ENCODE results near the gene PHACTR2.

Gene PHACTR2

DNA sequence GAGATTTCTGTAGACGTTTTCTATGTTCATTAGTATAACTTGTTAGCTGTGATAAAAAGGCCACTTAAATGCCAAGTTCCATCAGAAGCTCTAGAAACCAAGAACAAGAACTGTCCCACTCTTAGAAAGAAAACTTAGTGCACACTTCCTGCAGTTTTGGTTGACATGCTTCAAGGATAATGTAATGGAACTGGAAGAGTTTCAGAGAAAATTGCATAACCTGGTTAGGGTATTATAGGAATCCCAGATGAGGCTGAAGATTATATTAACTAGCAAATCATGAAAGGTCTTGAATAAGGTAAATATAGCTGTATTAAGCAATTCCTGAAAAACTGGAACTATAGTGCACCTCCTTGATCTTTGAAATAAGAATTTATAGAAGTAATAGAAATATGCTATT is 1.8 kb upstream of the PHACTR2 start:
- no peak overlapping the region for H3K4me3 ChIP-seq (ENCODE audit: low read depth, low read length)
- in situ Hi-C loops (cut with HindIII; ENCODE audit: low sequenced_read_pairs), result no loop called here
- TF ChIP-seq, protein P1, sequence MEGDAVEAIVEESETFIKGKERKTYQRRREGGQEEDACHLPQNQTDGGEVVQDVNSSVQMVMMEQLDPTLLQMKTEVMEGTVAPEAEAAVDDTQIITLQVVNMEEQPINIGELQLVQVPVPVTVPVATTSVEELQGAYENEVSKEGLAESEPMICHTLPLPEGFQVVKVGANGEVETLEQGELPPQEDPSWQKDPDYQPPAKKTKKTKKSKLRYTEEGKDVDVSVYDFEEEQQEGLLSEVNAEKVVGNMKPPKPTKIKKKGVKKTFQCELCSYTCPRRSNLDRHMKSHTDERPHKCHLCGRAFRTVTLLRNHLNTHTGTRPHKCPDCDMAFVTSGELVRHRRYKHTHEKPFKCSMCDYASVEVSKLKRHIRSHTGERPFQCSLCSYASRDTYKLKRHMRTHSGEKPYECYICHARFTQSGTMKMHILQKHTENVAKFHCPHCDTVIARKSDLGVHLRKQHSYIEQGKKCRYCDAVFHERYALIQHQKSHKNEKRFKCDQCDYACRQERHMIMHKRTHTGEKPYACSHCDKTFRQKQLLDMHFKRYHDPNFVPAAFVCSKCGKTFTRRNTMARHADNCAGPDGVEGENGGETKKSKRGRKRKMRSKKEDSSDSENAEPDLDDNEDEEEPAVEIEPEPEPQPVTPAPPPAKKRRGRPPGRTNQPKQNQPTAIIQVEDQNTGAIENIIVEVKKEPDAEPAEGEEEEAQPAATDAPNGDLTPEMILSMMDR (IDR thresholded peaks at IDR 0.05; ENCODE audit: low read depth, low read length), result no peak
- peak; percentile 38 for DNase-seq (ENCODE audit: low read depth, low spot score)

DNA sequence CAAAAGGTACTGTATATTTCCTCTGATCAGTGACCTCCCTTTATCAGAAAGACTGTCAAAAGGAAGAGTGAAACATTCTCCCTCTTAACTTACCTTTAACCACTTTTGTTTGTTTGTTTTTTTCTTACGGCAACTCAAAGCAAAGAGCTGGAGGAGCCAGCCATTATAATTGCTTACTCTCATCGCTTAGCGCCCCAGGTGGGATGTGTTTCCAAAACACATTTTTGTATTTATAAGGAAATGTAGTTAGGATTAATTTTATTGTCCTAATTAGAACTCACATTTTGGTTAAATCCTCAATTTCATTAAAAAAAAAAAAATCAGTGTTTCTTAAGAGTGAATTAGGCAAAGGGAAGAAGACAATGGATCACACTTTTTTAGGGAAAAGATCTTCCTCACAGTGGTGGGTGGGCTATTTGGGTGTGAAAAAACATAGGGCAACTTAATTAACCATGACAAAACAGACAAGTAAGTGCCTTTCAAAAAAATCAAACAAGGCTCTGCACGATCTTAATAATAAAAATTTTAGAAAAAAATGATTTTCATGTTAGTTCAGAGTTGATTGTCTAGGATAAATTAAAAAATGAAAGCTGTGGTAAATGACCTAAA is 1.2 kb upstream of the PHACTR2 start:
- in situ Hi-C loops (cut with HindIII; ENCODE audit: low sequenced_read_pairs), result no loop called here
- DNase-seq (ENCODE audit: low read depth, low spot score), result no peak
- TF ChIP-seq, protein P1 (IDR thresholded peaks at IDR 0.05; ENCODE audit: low read depth, low read length), result no peak
- no peak overlapping the region for H3K4me3 ChIP-seq (ENCODE audit: low read depth, low read length)

DNA sequence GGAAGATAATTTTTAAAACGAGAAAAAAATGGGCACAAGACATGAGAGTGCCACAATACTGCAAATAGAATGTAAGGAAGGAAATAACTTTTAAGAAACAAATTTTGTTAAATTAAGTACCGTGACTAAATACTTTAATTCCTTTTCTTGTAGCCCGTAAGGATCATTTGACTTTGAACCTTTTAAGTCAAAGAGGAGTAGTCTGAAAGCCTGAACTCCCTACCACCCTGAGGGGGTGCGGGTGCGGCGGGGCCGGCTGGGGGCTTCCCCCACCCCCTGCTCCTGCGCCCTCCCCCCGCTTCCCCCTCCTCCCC is 231 bp upstream of the PHACTR2 start:
- in situ Hi-C loops (cut with HindIII; ENCODE audit: low sequenced_read_pairs), result no loop called here
- DNase-seq (ENCODE audit: low read depth, low spot score), result peak; percentile 29
- TF ChIP-seq, protein P1 (IDR thresholded peaks at IDR 0.05; ENCODE audit: low read depth, low read length), result no peak
- H3K4me3 ChIP-seq (ENCODE audit: low read depth, low read length), result peak overlapping the region; percentile 77

DNA sequence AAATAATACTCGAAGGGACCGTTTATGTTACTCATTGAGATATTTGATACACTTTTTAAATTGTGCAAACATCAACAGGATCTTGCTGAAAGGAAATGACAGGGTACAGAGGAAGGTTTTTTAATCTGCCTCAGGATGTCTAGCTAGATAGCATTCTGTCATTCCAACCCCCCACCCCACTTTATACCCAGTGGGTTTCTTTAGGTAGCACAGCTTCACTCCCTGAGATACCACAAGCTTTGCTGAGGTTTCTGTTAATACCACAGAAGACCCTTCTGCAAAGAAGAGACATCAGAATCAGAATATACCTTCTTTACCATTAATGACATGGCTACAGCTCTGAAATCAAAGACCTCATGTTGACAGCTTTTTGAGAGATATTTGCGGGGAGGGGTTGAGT is 1.3 kb downstream of the PHACTR2 start:
- no peak for DNase-seq (ENCODE audit: low read depth, low spot score)
- TF ChIP-seq, protein P1 (IDR thresholded peaks at IDR 0.05; ENCODE audit: low read depth, low read length), result no peak
- in situ Hi-C loops (cut with HindIII; ENCODE audit: low sequenced_read_pairs), result no loop called here
- peak overlapping the region; percentile 77 for H3K4me3 ChIP-seq (ENCODE audit: low read depth, low read length)

DNA sequence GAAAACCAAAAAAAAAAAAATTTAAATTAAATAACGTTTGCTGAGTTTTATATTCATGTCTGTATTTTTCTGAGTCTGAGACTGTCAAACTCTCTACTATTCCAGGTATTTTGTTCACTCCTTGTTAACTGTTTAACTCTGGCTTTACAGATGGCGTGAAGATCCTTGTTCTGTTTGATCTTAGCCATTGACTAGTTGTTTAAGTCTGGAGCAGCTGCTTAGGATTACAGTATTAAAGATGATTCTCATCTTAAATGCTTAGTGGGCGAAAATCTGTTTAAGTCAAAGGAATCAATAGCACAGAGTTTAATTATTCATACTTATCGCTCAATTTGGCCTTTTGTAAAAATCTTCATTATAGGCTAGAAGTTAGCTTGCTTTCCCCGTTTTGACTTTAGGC is 2.4 kb downstream of the PHACTR2 start:
- in situ Hi-C loops (cut with HindIII; ENCODE audit: low sequenced_read_pairs), result no loop called here

DNA sequence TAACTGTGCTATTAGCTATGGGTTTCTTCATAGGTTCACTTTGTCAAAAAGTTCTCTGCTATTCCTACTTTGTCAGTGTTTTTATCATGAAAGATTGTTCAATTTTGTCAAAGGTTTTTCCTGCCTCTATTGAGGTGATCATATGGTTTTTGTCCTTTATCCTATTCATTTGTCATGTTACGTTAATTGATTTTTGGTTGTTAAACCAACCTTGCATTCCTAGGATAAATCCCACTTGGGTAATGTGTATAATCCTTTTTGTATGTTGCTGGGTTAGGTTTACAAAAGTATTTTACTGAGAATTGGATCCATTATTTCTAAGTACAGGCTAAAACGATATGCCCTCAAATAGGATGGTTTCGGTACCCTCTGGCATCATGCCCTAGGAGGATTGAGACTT is 5.0 kb downstream of the PHACTR2 start:
- TF ChIP-seq, protein P1 (IDR thresholded peaks at IDR 0.05; ENCODE audit: low read depth, low read length), result no peak
- DNase-seq (ENCODE audit: low read depth, low spot score), result no peak
- H3K4me3 ChIP-seq (ENCODE audit: low read depth, low read length), result no peak overlapping the region
- in situ Hi-C loops (cut with HindIII; ENCODE audit: low sequenced_read_pairs), result no loop called here

More for the DNA sequence above, 2.4 kb downstream of the PHACTR2 start:
- H3K4me3 ChIP-seq (ENCODE audit: low read depth, low read length), result peak overlapping the region; percentile 77
- TF ChIP-seq, protein P1 (IDR thresholded peaks at IDR 0.05; ENCODE audit: low read depth, low read length), result no peak
- DNase-seq (ENCODE audit: low read depth, low spot score), result no peak

DNA sequence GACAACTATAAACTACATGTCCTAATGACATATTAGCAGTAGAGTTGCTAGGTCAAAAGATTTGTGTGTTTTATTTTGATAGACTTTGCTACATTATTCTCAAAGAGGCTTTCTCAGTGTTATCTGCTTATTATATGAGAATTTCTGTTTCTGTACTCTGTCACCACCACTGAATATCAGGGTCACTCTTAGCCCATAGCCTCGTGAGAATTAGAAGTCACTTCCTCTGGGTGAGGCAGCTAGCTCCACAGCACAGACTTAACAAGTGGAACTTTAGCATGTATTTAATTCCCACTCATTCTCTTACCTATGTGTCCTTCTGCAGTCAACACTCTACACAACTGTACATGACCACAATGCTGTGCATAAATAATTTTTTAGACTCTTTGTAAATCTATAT is 6.7 kb downstream of the PHACTR2 start:
- H3K4me3 ChIP-seq (ENCODE audit: low read depth, low read length), result no peak overlapping the region
- in situ Hi-C loops (cut with HindIII; ENCODE audit: low sequenced_read_pairs), result no loop called here
- DNase-seq (ENCODE audit: low read depth, low spot score), result no peak
- TF ChIP-seq, protein P1 (IDR thresholded peaks at IDR 0.05; ENCODE audit: low read depth, low read length), result no peak
